HCEC 1CT (cell line): ENCODE results near the gene MSMP.

Source experiments
- DNase-seq: peaks from one replicate; pipeline ENCODE4 v3.0.0-alpha.2; 2017

Gene MSMP

GRCh38 chr9:35771075-35771433, 17.0 kb upstream of the MSMP start:
- DNase-seq: no peak

GRCh38 chr9:35769763-35770162, 15.7 kb upstream of the MSMP start:
- DNase-seq: no peak

GRCh38 chr9:35767458-35767857, 13.4 kb upstream of the MSMP start:
- no peak for DNase-seq

GRCh38 chr9:35766997-35767396, 12.9 kb upstream of the MSMP start:
- DNase-seq: no peak

GRCh38 chr9:35763803-35764202, 9.7 kb upstream of the MSMP start:
- DNase-seq: no peak

- DNase-seq: no peak
These were observed 9.1 kb upstream of the MSMP start for GRCh38 chr9:35763181-35763580.

GRCh38 chr9:35760651-35761050, 6.6 kb upstream of the MSMP start:
- no peak for DNase-seq

- no peak for DNase-seq
These were observed 5.7 kb upstream of the MSMP start for GRCh38 chr9:35759795-35760194.

GRCh38 chr9:35758475-35759050, 4.5 kb upstream of the MSMP start:
- DNase-seq: no peak

- DNase-seq: no peak
These were observed 3.8 kb upstream of the MSMP start for GRCh38 chr9:35757892-35758275.

- DNase-seq: no peak
These were observed 3.3 kb upstream of the MSMP start for GRCh38 chr9:35757226-35757891.

GRCh38 chr9:35756275-35757225, 2.5 kb upstream of the MSMP start:
- no peak for DNase-seq

GRCh38 chr9:35755071-35755470, 995 bp upstream of the MSMP start:
- no peak for DNase-seq

- DNase-seq: no peak
These were observed 610 bp downstream of the MSMP start for GRCh38 chr9:35753466-35753865.

GRCh38 chr9:35750256-35750531, 3.9 kb downstream of the MSMP start:
- no peak for DNase-seq

- no peak for DNase-seq
These were observed 4.4 kb downstream of the MSMP start for GRCh38 chr9:35749515-35750255.

GRCh38 chr9:35748858-35749514, 5.1 kb downstream of the MSMP start, which contains the start of the genes GBA2 and RGP1:
Gene GBA2 (minus strand): TSS chr9:35749228. CDS start chr9:35748704, 524 bp downstream.
Gene RGP1 (plus strand): TSS chr9:35749287. CDS start chr9:35749756, 469 bp downstream.
- DNase-seq: peak; percentile 57

- no peak for DNase-seq
These were observed 5.7 kb downstream of the MSMP start for GRCh38 chr9:35748242-35748857.

GRCh38 chr9:35746583-35746982, 7.5 kb downstream of the MSMP start:
- DNase-seq: no peak

- DNase-seq: no peak
These were observed 8.5 kb downstream of the MSMP start for GRCh38 chr9:35745569-35745968.

- DNase-seq: no peak
These were observed 10.1 kb downstream of the MSMP start for GRCh38 chr9:35743880-35744518.

GRCh38 chr9:35743452-35743851, 10.6 kb downstream of the MSMP start:
- DNase-seq: no peak
